ENCODE measurements around the gene DUOXA2. TPM values are rescaled to one million over a fixed set of nuclear protein-coding genes. Genes with fewer than 3 reads are reported as not detected.
A peak's percentile ranks its signal among the peaks of the same experiment; 100 is the strongest.
"Not testable (repeated sequence)": the region's sequence is repeated elsewhere in the genome, so short reads cannot be mapped to it uniquely, and the experiment has no call there.

Gene DUOXA2
- total and polyA plus RNA-seq, 2 donors (not counting 1 experiment from before 2014, with no cell fraction given) = not detected

DNA sequence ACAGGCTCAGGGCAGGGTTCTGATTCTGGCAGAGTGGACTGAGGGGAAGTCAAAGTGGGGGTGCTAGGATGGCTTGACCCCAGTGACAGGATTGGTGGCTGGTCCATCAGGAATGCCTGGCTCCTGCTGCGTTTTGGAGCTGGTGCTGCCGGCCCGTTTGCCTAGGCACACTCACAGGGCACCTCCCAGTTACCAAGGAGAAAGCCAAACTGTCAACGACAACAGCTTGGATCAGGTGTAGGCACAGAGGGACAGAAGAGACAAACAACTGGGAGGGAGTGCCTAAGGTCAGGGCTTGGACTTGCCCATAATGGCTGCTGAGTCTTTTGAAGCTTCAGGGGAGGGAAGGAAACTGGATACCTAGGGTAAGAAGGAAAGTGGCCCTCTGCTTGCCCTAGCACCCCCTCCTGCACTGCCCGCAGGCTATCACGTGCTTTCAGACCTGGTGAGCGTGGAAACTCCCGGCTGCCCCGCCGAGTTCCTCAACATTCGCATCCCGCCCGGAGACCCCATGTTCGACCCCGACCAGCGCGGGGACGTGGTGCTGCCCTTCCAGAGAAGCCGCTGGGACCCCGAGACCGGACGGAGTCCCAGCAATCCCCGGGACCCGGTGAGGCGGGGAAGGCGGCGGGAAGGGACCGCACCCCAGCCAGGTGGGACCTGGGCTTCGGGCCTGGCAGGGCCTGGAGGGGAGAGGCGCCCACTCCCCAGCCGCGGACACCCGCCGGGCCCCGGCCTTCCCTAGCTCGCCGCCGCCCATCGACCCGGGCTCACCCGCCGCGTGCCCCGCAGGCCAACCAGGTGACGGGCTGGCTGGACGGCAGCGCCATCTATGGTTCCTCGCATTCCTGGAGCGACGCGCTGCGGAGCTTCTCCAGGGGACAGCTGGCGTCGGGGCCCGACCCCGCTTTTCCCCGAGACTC lies 20.8 kb downstream of the DUOXA2 start:
- Histone ChIP-seq H3K9ac (ENCODE audit: insufficient read depth, low read length) (no peak overlapping the region), H3K4me2 (ENCODE audit: extremely low read depth, insufficient read depth, low read length) (no peak overlapping the region), H3K27me3 (ENCODE audit: control insufficient read depth, insufficient read depth, low read length) (peaks cover 50% of the 10 kb centered on the region), H3K27ac (ENCODE audit: insufficient read depth, low read length) (no peak overlapping the region), H2AFZ (ENCODE audit: low read length) (no peak overlapping the region), H3K9me3 (ENCODE audit: control insufficient read depth, insufficient read depth, low read depth, low read length) (no peaks in the 10 kb centered on the region), H3K36me3 (ENCODE audit: control insufficient read depth, insufficient read depth, low read length) (no peaks in the 10 kb centered on the region), H3K4me3 (replicated peaks in 1 of 4; ENCODE audit: control extremely low read depth in 1 of 4, insufficient read depth in 1 of 4, low read depth in 3 of 4, low read length in 4 of 4) (no peak overlapping the region), H4K20me1 (ENCODE audit: control insufficient read depth, extremely low read depth, insufficient read depth, low read length) (no peaks in the 10 kb centered on the region), H3K4me1 (ENCODE audit: control insufficient read depth, extremely low read depth, insufficient read depth, low read length) (no peaks in the 10 kb centered on the region), H3K79me2 (ENCODE audit: control insufficient read depth, insufficient read depth, low read length) (no peaks in the 10 kb centered on the region)
- TF ChIP-seq, protein P1, sequence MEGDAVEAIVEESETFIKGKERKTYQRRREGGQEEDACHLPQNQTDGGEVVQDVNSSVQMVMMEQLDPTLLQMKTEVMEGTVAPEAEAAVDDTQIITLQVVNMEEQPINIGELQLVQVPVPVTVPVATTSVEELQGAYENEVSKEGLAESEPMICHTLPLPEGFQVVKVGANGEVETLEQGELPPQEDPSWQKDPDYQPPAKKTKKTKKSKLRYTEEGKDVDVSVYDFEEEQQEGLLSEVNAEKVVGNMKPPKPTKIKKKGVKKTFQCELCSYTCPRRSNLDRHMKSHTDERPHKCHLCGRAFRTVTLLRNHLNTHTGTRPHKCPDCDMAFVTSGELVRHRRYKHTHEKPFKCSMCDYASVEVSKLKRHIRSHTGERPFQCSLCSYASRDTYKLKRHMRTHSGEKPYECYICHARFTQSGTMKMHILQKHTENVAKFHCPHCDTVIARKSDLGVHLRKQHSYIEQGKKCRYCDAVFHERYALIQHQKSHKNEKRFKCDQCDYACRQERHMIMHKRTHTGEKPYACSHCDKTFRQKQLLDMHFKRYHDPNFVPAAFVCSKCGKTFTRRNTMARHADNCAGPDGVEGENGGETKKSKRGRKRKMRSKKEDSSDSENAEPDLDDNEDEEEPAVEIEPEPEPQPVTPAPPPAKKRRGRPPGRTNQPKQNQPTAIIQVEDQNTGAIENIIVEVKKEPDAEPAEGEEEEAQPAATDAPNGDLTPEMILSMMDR (conservative IDR thresholded peaks at IDR 0.05 in 1 of 2, IDR thresholded peaks at IDR 0.05 in 1 of 2; ENCODE audit: low read depth in 1 of 2, low read length in 2 of 2) = no peak
- TF ChIP-seq EZH2 (IDR thresholded peaks at IDR 0.05; ENCODE audit: low read length, missing control alignments) = peak; percentile 94
- DNase-seq (ENCODE audit: low read depth in 2 of 2) = no peak

DNA sequence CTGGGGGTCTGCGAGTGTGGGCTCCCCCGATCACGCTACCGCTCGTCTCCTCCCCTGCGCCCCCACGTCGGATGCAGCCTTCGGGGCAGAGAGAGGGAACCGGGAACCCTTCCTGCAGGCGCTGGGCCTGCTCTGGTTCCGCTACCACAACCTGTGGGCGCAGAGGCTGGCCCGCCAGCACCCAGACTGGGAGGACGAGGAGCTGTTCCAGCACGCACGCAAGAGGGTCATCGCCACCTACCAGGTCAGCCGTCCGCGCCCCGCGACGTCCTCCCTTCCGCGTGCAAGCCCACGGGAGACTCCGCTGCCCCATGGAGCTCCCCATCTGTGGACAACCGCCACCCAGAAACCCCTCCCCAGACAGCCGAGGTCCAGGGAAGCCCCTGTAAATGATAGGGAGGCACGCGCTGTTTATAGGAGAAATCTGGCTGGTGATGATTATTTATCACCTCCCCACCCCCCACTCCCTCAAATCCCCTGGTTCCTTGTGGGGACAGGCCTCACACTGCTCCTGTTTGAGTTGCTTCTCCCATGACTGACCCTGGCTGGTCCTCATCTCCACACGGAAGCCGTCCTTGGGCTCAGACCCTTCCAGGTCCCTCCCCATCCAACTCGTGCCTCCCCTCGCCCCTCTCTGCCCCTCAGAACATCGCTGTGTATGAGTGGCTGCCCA lies 21.7 kb downstream of the DUOXA2 start:
- peaks cover 41% of the 10 kb centered on the region for H3K27me3 ChIP-seq (ENCODE audit: control insufficient read depth, insufficient read depth, low read length)
- H3K36me3 ChIP-seq (ENCODE audit: control insufficient read depth, insufficient read depth, low read length); H3K4me2 ChIP-seq (ENCODE audit: extremely low read depth, insufficient read depth, low read length): not testable (repeated sequence)

DNA sequence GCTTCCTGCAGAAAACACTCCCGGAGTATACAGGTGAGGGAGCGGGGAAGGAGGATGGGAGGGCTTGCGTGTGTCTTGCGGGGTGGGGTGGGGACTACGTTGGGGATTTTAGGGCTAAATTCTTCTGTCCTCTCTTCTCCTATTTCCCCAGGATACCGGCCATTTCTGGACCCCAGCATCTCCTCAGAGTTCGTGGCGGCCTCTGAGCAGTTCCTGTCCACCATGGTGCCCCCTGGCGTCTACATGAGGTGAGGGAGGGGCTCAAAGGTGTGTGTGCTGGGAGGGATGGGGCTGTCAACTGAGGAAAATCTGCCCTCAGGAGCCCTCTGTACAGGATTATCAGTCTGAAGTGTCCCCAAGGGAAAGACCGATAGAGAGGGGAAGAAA lies 22.2 kb downstream of the DUOXA2 start:
- Histone ChIP-seq H3K9ac (ENCODE audit: insufficient read depth, low read length) (no peak overlapping the region), H2AFZ (ENCODE audit: low read length) (no peak overlapping the region), H3K27me3 (ENCODE audit: control insufficient read depth, insufficient read depth, low read length) (peaks cover 36% of the 10 kb centered on the region), H4K20me1 (ENCODE audit: control insufficient read depth, extremely low read depth, insufficient read depth, low read length) (no peaks in the 10 kb centered on the region), H3K4me1 (ENCODE audit: control insufficient read depth, extremely low read depth, insufficient read depth, low read length) (no peaks in the 10 kb centered on the region), H3K4me2 (ENCODE audit: extremely low read depth, insufficient read depth, low read length) (no peak overlapping the region), H3K36me3 (ENCODE audit: control insufficient read depth, insufficient read depth, low read length) (no peaks in the 10 kb centered on the region), H3K4me3 (replicated peaks in 1 of 4; ENCODE audit: control extremely low read depth in 1 of 4, insufficient read depth in 1 of 4, low read depth in 3 of 4, low read length in 4 of 4) (no peak overlapping the region), H3K9me3 (ENCODE audit: control insufficient read depth, insufficient read depth, low read depth, low read length) (no peaks in the 10 kb centered on the region), H3K79me2 (ENCODE audit: control insufficient read depth, insufficient read depth, low read length) (no peaks in the 10 kb centered on the region), H3K27ac (ENCODE audit: insufficient read depth, low read length) (no peak overlapping the region)
- DNase-seq (ENCODE audit: low read depth in 2 of 2) = no peak
- TF ChIP-seq EZH2 (IDR thresholded peaks at IDR 0.05; ENCODE audit: low read length, missing control alignments) = no peak
- TF ChIP-seq, protein P1 (conservative IDR thresholded peaks at IDR 0.05 in 1 of 2, IDR thresholded peaks at IDR 0.05 in 1 of 2; ENCODE audit: low read depth in 1 of 2, low read length in 2 of 2) = peak in 1 of 2 donors; percentile 13

More for the DNA sequence above, 21.7 kb downstream of the DUOXA2 start:
- not testable (repeated sequence) for H3K4me1 ChIP-seq (ENCODE audit: control insufficient read depth, extremely low read depth, insufficient read depth, low read length); H3K9ac ChIP-seq (ENCODE audit: insufficient read depth, low read length); H3K79me2 ChIP-seq (ENCODE audit: control insufficient read depth, insufficient read depth, low read length); DNase-seq (ENCODE audit: low read depth in 2 of 2); H3K4me3 ChIP-seq (replicated peaks in 1 of 4; ENCODE audit: control extremely low read depth in 1 of 4, insufficient read depth in 1 of 4, low read depth in 3 of 4, low read length in 4 of 4); H4K20me1 ChIP-seq (ENCODE audit: control insufficient read depth, extremely low read depth, insufficient read depth, low read length); H3K9me3 ChIP-seq (ENCODE audit: control insufficient read depth, insufficient read depth, low read depth, low read length); H2AFZ ChIP-seq (ENCODE audit: low read length); H3K27ac ChIP-seq (ENCODE audit: insufficient read depth, low read length)
- TF ChIP-seq EZH2 (IDR thresholded peaks at IDR 0.05; ENCODE audit: low read length, missing control alignments) = peak; percentile 32
